H9 (cell line): ENCODE results near the gene ZNF705A. TPM values are rescaled to one million over a fixed set of nuclear protein-coding genes. Genes with fewer than 3 reads are reported as not detected.

ENCODE experiments used
- DNase-seq: peaks from one replicate; pipeline ENCODE4 v3.0.0-alpha.2; 2017
- H2AFZ ChIP-seq: one replicate; pipeline ENCODE4 v1.6.1; 2013; ENCODE audit warnings: mild to moderate bottlenecking, low read length, control low read depth, moderate library complexity
- H2AK5ac ChIP-seq: 2 replicates; pipeline ENCODE4 v1.6.1; 2013; ENCODE audit warnings: low read length, control low read depth, mixed read lengths; ENCODE audit not compliant: insufficient read length
- H2BK120ac ChIP-seq: one replicate; pipeline ENCODE4 v1.6.1; 2013; ENCODE audit warnings: low read depth, mild to moderate bottlenecking, low read length, control low read depth, inconsistent platforms; ENCODE audit not compliant: poor library complexity, severe bottlenecking
- H2BK12ac ChIP-seq: 2 replicates; pipeline ENCODE4 v1.6.1; 2013; ENCODE audit warnings: low read length, control low read depth, mixed read lengths, low read depth; ENCODE audit not compliant: insufficient read length
- H2BK15ac ChIP-seq: 2 replicates; pipeline ENCODE4 v1.6.1; 2013; ENCODE audit warnings: low read depth, low read length, control low read depth
- H2BK20ac ChIP-seq: one replicate; pipeline ENCODE4 v1.6.1; 2013; ENCODE audit warnings: low read depth, mild to moderate bottlenecking, low read length, control low read depth, inconsistent platforms; ENCODE audit not compliant: poor library complexity, severe bottlenecking
- H2BK5ac ChIP-seq: 2 replicates; pipeline ENCODE4 v1.6.1; 2013; ENCODE audit warnings: low read length, control low read depth, mixed read lengths; ENCODE audit not compliant: insufficient read length
- H3K14ac ChIP-seq: 2 replicates; pipeline ENCODE4 v1.6.1; 2013; ENCODE audit warnings: low read length, control low read depth; ENCODE audit not compliant: insufficient read depth
- H3K18ac ChIP-seq: 2 replicates; pipeline ENCODE4 v1.6.1; 2013; ENCODE audit warnings: low read depth, mild to moderate bottlenecking, mixed read lengths, low read length, control low read depth; ENCODE audit not compliant: insufficient read length
- H3K23ac ChIP-seq: 2 replicates; pipeline ENCODE4 v1.6.1; 2013; ENCODE audit warnings: low read length, control low read depth, mixed read lengths, low read depth; ENCODE audit not compliant: insufficient read length
- H3K23me2 ChIP-seq: 2 replicates; pipeline ENCODE4 v1.6.1; 2013; ENCODE audit warnings: low read depth, mild to moderate bottlenecking, mixed read lengths, low read length, control low read depth; ENCODE audit not compliant: insufficient read length, poor library complexity, severe bottlenecking
- H3K27ac ChIP-seq: 2 replicates; pipeline ENCODE4 v1.5.1; 2013; ENCODE audit warnings: low read length, control low read depth, mixed read lengths, low read depth; ENCODE audit not compliant: insufficient read length
- H3K27me3 ChIP-seq: 2 replicates; pipeline ENCODE4 v1.6.1; 2013; ENCODE audit warnings: low read length, control low read depth, inconsistent platforms; ENCODE audit not compliant: insufficient read depth
- H3K4ac ChIP-seq: 2 replicates; pipeline ENCODE4 v1.6.1; 2013; ENCODE audit warnings: low read depth, mild to moderate bottlenecking, control low read depth, inconsistent platforms, low read length, moderate library complexity
- H3K4me1 ChIP-seq: 2 replicates; pipeline ENCODE4 v1.6.1; 2013; ENCODE audit warnings: low read length, control low read depth, inconsistent platforms; ENCODE audit not compliant: insufficient read depth
- H3K4me2 ChIP-seq: 2 replicates; pipeline ENCODE4 v1.6.1; 2013; ENCODE audit warnings: low read length, control low read depth, mixed read lengths; ENCODE audit not compliant: insufficient read length, insufficient read depth
- H3K56ac ChIP-seq: 2 replicates; pipeline ENCODE4 v1.6.1; 2013; ENCODE audit warnings: low read depth, mild to moderate bottlenecking, mixed read lengths, low read length, control low read depth; ENCODE audit not compliant: insufficient read length
- H3K79me1 ChIP-seq: 2 replicates; pipeline ENCODE4 v1.6.1; 2013; ENCODE audit warnings: low read depth, mild to moderate bottlenecking, moderate library complexity, low read length, control low read depth, inconsistent platforms; ENCODE audit not compliant: insufficient read depth, poor library complexity, severe bottlenecking
- H3K79me2 ChIP-seq: 2 replicates; pipeline ENCODE4 v1.6.1; 2013; ENCODE audit warnings: low read length, control low read depth, inconsistent platforms; ENCODE audit not compliant: insufficient read depth
- H3K9ac ChIP-seq: 2 replicates; pipeline ENCODE4 v1.6.1; 2013; ENCODE audit warnings: low read length, control low read depth, mixed read lengths; ENCODE audit not compliant: insufficient read length; ENCODE audit errors: extremely low read depth
- H3K9me3 ChIP-seq: one replicate; pipeline ENCODE4 v1.6.1; 2013; ENCODE audit warnings: low read depth, low read length, inconsistent platforms; ENCODE audit not compliant: control insufficient read depth
- H3T11ph ChIP-seq: one replicate; pipeline ENCODE4 v1.6.1; 2013; ENCODE audit warnings: mild to moderate bottlenecking, low read length, control low read depth, inconsistent platforms
- H4K20me1 ChIP-seq: one replicate; pipeline ENCODE4 v1.6.1; 2013; ENCODE audit not compliant: control insufficient read depth, insufficient read length, insufficient read depth
- H4K5ac ChIP-seq: 2 replicates; pipeline ENCODE4 v1.6.1; 2013; ENCODE audit warnings: low read depth, mild to moderate bottlenecking, mixed read lengths, low read length, control low read depth; ENCODE audit not compliant: insufficient read length
- H4K8ac ChIP-seq: replicated peaks from 2 replicates; pipeline ENCODE4 v1.6.1; 2013; ENCODE audit warnings: low read length, control low read depth, mixed read lengths, low read depth; ENCODE audit not compliant: insufficient read length
- H4K91ac ChIP-seq: 2 replicates; pipeline ENCODE4 v1.6.1; 2013; ENCODE audit warnings: low read depth, mild to moderate bottlenecking, moderate library complexity, mixed read lengths, low read length, control low read depth; ENCODE audit not compliant: insufficient read length
- H3K27ac Mint-ChIP-seq, 3 experiments: 2 replicates in 2 of 3; 3 replicates in 1 of 3; pipeline ENCODE4 v1.8.0; 2020 to 2021; ENCODE audit warnings: mixed read lengths in 3 of 3, mild to moderate bottlenecking in 1 of 3, moderate library complexity in 1 of 3
- H3K27me3 Mint-ChIP-seq: 2 replicates; pipeline ENCODE4 v1.8.0; 2021; ENCODE audit warnings: low read depth, mild to moderate bottlenecking, moderate library complexity, mixed read lengths
- H3K36me3 Mint-ChIP-seq, 3 experiments: 2 replicates in 2 of 3; 3 replicates in 1 of 3; pipeline ENCODE4 v1.8.0; 2020 to 2021; ENCODE audit warnings: low read depth in 3 of 3, mixed read lengths in 3 of 3; ENCODE audit not compliant: insufficient read depth in 1 of 3
- H3K4me1 Mint-ChIP-seq, 2 experiments: 2 replicates each; pipeline ENCODE4 v1.8.0; 2020; ENCODE audit warnings: mixed read lengths in 2 of 2
- H3K4me3 Mint-ChIP-seq, 2 experiments: 2 replicates in 1 of 2; 3 replicates in 1 of 2; pipeline ENCODE4 v1.8.0; 2020 to 2021; ENCODE audit warnings: mild to moderate bottlenecking in 2 of 2, mixed read lengths in 2 of 2, moderate library complexity in 1 of 2
- H3K9me3 Mint-ChIP-seq, 2 experiments: 2 replicates in 1 of 2; 3 replicates in 1 of 2; pipeline ENCODE4 v1.8.0; 2020; ENCODE audit warnings: mild to moderate bottlenecking in 2 of 2, mixed read lengths in 2 of 2, moderate library complexity in 1 of 2
- CTCF ChIP-seq: fragments of 200-600 bp; sonication (generic); conservative IDR thresholded peaks from 3 replicates; pipeline ENCODE4 v1.8.0; 2021; ENCODE audit warnings: antibody characterized with exemption, mild to moderate bottlenecking
- WGBS: extraction: QIAGEN DNeasy Blood & Tissue Kit; methylation state at CpG from one replicate; pipeline ENCODE4 v1.1.7; 2013; ENCODE audit warnings: missing lambda C conversion rate, low lambda C conversion rate, mixed read lengths; ENCODE audit not compliant: insufficient read length; ENCODE audit errors: extremely low coverage; 5-methylcytosine and 5-hydroxymethylcytosine counted together
- long read RNA-seq: library from polyadenylated mRNA; unstranded; transcript quantifications from one replicate; pipeline ENCODE4 v2.0.0, GENCODE V29; 2020
- total RNA-seq: library from RNA; stranded (reverse); gene quantifications from 2 replicates; pipeline ENCODE4 v1.2.1, GENCODE V29; 2021

The ZNF705A gene
- total RNA-seq, result not detected in 2 replicates
- long read RNA-seq, result 0 reads

- no peak within 1 kb of the TSS for H3K4me2 ChIP-seq
- H4K5ac ChIP-seq, result no peak within 1 kb of the TSS
- H4K8ac ChIP-seq, result no peak within 1 kb of the TSS
- H2AFZ ChIP-seq, result no peak within 1 kb of the TSS
- H4K91ac ChIP-seq, result no peak within 1 kb of the TSS
- no peak within 1 kb of the TSS for H2AK5ac ChIP-seq
- no peak within 1 kb of the TSS for H2BK120ac ChIP-seq
- H3K18ac ChIP-seq, result no peak within 1 kb of the TSS
- H3K79me1 ChIP-seq, result no peaks in the 10 kb centered on the region
- no peak within 1 kb of the TSS for H3K23ac ChIP-seq
- Mint-ChIP-seq H3K9me3 (peaks cover 4 to 7% of the 10 kb centered on the region in 2 experiments; a peak in 4 of 5 replicates), H3K4me3 (no peak within 1 kb of the TSS), H3K27me3 (peaks cover 3% of the 10 kb centered on the region; the same call in 1 of the 2 replicates), H3K27ac (peak within 1 kb of the TSS in 1 of 3 experiments; percentile 67; a peak in 3 of 7 replicates), H3K4me1 (peaks cover 21 to 28% of the 10 kb centered on the region in 2 experiments), H3K36me3 (peaks cover 0 to 11% (median 0%) of the 10 kb centered on the region in 3 experiments; a peak in 1 of 7 replicates)
- H2BK5ac ChIP-seq, result no peak within 1 kb of the TSS
- no peak within 1 kb of the TSS for H2BK12ac ChIP-seq
- no peaks in the 10 kb centered on the region for H3K79me2 ChIP-seq
- H3K27me3 ChIP-seq, result no peaks in the 10 kb centered on the region
- no peaks in the 10 kb centered on the region for H3K23me2 ChIP-seq
- TF ChIP-seq CTCF, result no peak
- WGBS, result no CpG with 5 or more reads among the region's 3 CpGs
- no peak within 1 kb of the TSS for H3K4ac ChIP-seq
- no peaks in the 10 kb centered on the region for H4K20me1 ChIP-seq
- DNase-seq, result no peak
- no peak within 1 kb of the TSS for H3K27ac ChIP-seq
- H2BK20ac ChIP-seq, result no peak within 1 kb of the TSS
- H3K9ac ChIP-seq, result no peak within 1 kb of the TSS
- H3K56ac ChIP-seq, result no peak within 1 kb of the TSS
- H3K14ac ChIP-seq, result no peak within 1 kb of the TSS
- no peaks in the 10 kb centered on the region for H3K9me3 ChIP-seq
- H3T11ph ChIP-seq, result no peak within 1 kb of the TSS
- H3K4me1 ChIP-seq, result no peaks in the 10 kb centered on the region
- H2BK15ac ChIP-seq, result no peak within 1 kb of the TSS
These were observed at the start of gene ZNF705A for GRCh38 chr12:8156845-8157244. Gene ZNF705A, plus strand, starts transcription at chr12:8157015. Its CDS starts 15,611 bp downstream, at chr12:8172626.
